NCI-H1092 (cell line): ENCODE results near the gene SCYL3.
"Not testable (repeated sequence)": the region's sequence is repeated elsewhere in the genome, so short reads cannot be mapped to it uniquely, and the experiment has no call there.

Experiments used
- DNase-seq: peaks from one replicate; lab custom pipeline; 2025; lab: John Stamatoyannopoulos, UW

SCYL3 gene

DNA sequence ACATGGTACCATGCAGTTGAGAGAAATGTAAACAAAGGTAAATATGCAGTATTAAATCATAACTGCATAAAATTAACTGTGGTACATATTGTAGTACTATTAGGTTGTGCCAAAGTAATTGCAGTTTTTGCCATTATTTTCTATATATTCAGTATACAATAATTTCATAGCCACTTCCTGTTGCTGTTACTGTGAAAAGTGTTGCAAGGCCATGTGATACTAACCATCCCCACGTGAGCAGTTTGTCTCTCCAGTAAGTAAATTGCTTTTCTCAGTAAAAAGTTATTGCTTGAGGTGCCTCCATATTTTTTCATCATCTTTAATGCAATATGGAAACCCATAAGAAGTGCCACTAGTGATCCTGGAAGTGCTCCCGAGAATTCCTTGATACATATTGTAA is 79.4 kb downstream of the SCYL3 start:
- no peak for DNase-seq

DNA sequence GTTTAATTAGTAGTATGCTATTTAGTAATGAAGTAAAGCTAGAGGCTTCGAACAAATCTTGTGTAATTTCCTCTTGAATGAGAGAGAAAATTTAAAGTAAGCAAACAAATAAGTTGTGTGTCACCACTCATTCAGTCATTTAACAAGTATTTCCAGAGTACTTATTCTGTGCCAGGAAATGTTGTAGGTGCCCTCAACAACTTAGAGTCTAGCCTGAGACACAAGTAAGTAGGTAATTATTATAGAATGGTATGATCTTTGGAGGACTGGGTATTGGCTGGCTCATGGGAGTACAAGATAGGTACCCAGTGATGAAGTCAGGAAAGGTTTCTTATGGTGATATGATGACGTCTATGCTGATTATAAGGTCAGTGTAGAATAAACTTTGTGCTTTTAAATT is 81.6 kb downstream of the SCYL3 start:
- DNase-seq: no peak

DNA sequence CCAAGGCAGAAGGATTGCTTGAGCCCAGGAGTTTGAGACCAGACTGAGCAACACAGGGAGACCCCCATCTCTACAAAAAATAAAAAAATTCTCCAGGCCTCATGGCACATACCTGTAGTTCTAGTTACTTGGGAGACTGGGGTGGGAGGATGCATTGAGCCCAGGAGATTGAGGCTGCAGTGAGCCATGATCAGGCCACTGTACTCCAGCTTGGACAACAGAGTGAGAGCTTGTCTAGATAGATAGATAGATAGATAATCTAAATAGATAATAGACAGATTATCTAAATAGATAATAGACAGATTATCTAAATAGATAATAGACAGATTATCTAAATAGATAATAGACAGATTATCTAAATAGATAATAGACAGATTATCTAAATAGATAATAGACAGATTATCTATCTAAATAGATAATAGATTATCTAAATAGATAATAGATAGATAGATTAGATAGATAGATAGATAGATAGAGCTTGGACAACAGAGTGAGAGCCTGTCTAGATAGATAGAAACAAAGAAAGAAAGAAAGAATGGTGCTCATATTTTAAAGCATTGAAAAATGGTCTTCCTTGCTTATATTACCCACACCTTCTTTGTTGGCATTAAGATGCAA is 82.2 kb downstream of the SCYL3 start:
- DNase-seq: not testable (repeated sequence)

DNA sequence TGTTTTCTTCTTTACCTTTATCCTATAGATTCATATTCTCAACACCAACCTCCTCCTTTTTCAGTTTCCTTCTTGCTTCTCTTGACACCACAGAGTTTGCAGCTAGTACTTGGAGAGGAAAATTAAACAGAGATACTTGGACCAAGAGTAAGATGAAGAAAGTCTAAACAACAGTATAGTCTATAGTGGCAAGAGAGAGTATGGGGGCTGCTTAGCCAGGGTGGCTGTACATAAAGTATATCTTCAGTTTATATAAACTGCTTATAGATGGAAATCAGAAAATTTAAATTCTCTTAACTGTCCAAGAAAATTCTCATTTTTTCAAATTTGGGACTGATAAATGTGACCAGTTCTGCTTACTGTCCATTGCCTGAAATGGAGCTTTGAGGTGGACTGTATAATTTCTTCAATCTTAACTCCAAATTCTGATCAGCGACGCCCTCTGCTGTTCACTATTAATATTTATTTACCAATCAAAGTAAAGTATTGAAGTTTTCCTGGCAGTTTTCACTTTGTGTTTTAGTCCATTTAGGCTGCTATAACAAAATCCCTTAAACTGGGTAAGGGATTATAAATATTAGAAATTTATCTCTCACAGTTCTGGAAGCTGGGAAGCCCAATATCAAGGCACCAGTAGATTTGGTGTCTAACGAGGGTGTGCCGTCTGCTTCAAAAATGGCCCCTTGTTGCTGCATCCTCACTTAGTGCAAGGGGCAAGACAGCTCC is 84.2 kb downstream of the SCYL3 start:
- DNase-seq: no peak

DNA sequence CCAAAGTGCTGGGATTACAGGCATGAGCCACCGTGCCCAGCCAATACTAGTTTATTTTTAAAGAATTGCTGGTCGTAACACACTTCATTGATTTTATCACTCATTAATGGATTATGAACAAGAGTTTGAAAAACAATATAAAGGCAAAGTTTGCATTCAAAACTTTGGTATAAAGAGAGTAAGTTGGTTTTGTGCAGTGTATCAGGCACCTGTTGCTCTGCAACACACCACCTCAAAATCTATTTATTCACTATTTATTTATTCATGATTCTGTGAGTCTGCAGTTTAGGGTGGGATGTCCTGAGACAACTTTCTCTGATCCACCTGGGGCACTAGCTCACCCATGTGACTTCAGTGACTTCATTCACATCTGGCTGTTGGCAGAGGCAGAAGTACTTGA is 88.8 kb downstream of the SCYL3 start:
- no peak for DNase-seq

- no peak for DNase-seq
Observed at GRCh38 chr1:169802888-169803287, 90.8 kb downstream of the SCYL3 start.
